Measurements from ENCODE around the gene SHKBP1. TPM values are rescaled to one million over a fixed set of nuclear protein-coding genes. Genes with fewer than 3 reads are reported as not detected.

The SHKBP1 gene
- total and polyA plus RNA-seq, 2 experiments from 2014 or later: 36.3 to 62.2 TPM

DNA sequence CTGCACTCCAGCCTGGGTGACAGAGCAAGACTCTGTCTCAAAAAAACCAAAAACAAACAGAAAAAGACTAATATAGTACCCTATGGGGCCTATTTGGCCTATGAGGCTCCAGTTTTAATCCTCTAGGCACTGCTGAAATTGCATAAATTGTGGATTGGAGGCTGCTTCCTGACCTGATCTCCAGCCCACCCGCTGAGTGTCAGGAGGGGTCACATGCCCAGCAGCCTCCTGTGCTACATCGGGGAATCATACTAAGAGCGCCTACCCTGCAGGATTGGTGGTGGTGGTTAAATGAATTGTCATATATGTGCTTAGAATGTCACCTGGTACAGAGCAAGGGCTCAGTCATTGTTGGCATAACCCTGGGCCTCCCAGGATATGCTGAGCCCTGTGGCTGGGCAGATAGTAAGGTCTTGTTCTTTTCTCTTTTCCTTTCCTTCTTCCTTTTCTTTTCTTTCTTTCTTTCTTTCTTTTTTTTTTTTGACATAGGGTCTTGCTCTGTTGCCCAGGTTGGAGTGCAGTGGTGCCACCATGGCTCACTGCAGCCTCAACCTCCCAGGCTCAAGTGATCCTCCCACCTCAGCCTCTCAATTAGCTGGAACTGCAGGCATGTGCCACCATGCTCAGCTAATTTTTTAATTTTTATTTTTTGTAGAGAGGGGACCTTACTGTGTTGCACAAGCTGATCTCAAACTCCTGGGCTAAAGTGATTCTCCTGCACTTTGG is 55.8 kb downstream of the SHKBP1 start:
- Histone ChIP-seq H3K9me3 (ENCODE audit: low read depth) (no peaks in the 10 kb centered on the region), H3K9me2 (ENCODE audit: insufficient read depth) (no peaks in the 10 kb centered on the region), H3K4me2 (ENCODE audit: unreplicated experiment) (no peak overlapping the region), H3F3A (ENCODE audit: insufficient read depth) (peaks cover 34% of the 10 kb centered on the region), H2AFZ (no peak overlapping the region), H3K9ac (no peak overlapping the region), H3K27me3 (replicated peaks; ENCODE audit: insufficient read depth) (no peaks in the 10 kb centered on the region), H3K36me3 (ENCODE audit: low read depth) (no peaks in the 10 kb centered on the region; the same call in 1 of the 2 replicates), H3K4me1 (ENCODE audit: insufficient read depth) (peaks cover 15% of the 10 kb centered on the region), H3K4me3 (no peak overlapping the region), H4K20me1 (ENCODE audit: insufficient read depth) (no peaks in the 10 kb centered on the region), H3K27ac (no peak overlapping the region), H3K79me2 (ENCODE audit: insufficient read depth) (no peaks in the 10 kb centered on the region)
- in situ Hi-C loops (cut with MboI): no loop called here
- no peak for DNase-seq
- WGBS, 2 experiments (ENCODE audit: low coverage in 1 of 2, low lambda C conversion rate in 2 of 2, missing lambda C conversion rate in 2 of 2): 91 to 100% methylated on average over 3 of the region's 3 CpGs
- TF ChIP-seq EZH2 (IDR thresholded peaks at IDR 0.05; ENCODE audit: insufficient read depth, poor library complexity, severe bottlenecking) (no peak), EZH2phosphoT487 (IDR thresholded peaks at IDR 0.05; ENCODE audit: insufficient read depth, low read depth) (no peak)

DNA sequence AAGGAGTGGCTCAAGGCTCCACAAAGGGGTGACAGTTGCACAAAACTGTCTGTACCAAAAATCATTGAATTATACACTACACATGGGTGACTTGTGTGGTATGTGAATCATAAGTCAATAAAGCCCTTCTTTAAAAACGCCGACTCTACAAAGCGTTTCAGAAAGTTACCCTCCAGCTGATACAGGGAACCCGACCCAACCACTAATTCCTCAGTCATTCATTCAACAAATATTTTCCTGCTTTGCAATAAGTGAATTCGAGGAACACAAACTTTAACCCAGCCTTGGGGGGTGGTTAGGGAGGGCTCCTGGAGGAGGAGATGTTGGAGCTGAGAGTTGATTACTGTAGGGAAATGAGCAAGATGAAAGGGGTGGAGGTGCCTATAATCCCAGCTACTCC is 56.5 kb downstream of the SHKBP1 start:
- H3K9me2 ChIP-seq (ENCODE audit: insufficient read depth): no peaks in the 10 kb centered on the region
- peaks cover 15% of the 10 kb centered on the region for H3K4me1 ChIP-seq (ENCODE audit: insufficient read depth)
- no peaks in the 10 kb centered on the region for H3K9me3 ChIP-seq (ENCODE audit: low read depth)
- in situ Hi-C loops (cut with MboI): no loop called here
- H3K79me2 ChIP-seq (ENCODE audit: insufficient read depth): no peaks in the 10 kb centered on the region
- H3K27ac ChIP-seq: no peak overlapping the region
- peak overlapping the region; percentile 13 for H3K4me2 ChIP-seq (ENCODE audit: unreplicated experiment)
- H4K20me1 ChIP-seq (ENCODE audit: insufficient read depth): no peaks in the 10 kb centered on the region
- no peak for TF ChIP-seq EZH2phosphoT487 (IDR thresholded peaks at IDR 0.05; ENCODE audit: insufficient read depth, low read depth)
- TF ChIP-seq EZH2 (IDR thresholded peaks at IDR 0.05; ENCODE audit: insufficient read depth, poor library complexity, severe bottlenecking): no peak
- DNase-seq: peak; percentile 55
- H3K9ac ChIP-seq: no peak overlapping the region
- peaks cover 34% of the 10 kb centered on the region for H3F3A ChIP-seq (ENCODE audit: insufficient read depth)
- 20 to 32% methylated on average over 5 of the region's 5 CpGs for WGBS, 2 experiments (ENCODE audit: low coverage in 1 of 2, low lambda C conversion rate in 2 of 2, missing lambda C conversion rate in 2 of 2)
- no peak overlapping the region for H2AFZ ChIP-seq
- H3K36me3 ChIP-seq (ENCODE audit: low read depth): no peaks in the 10 kb centered on the region; the same call in 1 of the 2 replicates
- H3K27me3 ChIP-seq (replicated peaks; ENCODE audit: insufficient read depth): no peaks in the 10 kb centered on the region
- no peak overlapping the region for H3K4me3 ChIP-seq

DNA sequence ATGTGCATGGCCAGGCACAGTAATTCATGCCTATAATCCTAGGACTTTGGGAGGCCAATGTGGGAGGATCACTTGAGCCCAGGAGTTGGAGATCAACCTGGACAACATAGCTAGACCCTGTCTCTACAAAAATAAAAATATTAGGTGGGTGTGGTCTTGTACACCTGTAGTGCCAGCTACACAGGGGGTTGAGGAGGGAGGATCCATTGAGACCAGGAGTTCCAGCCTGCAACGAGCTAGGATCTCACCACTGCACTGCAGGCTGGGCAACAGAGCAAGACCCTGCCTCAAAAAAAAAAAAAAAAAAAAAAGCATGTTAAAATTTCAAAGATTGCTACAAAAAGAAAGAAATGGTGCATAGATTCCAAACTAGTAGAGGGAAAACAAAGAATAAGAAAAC is 61.7 kb downstream of the SHKBP1 start:
- no peak for DNase-seq
- 68 to 75% methylated on average over 1 of the region's 1 CpG for WGBS, 2 experiments (ENCODE audit: low coverage in 1 of 2, low lambda C conversion rate in 2 of 2, missing lambda C conversion rate in 2 of 2)
- TF ChIP-seq EZH2phosphoT487 (IDR thresholded peaks at IDR 0.05; ENCODE audit: insufficient read depth, low read depth) (no peak), EZH2 (IDR thresholded peaks at IDR 0.05; ENCODE audit: insufficient read depth, poor library complexity, severe bottlenecking) (no peak)
- Histone ChIP-seq H4K20me1 (ENCODE audit: insufficient read depth) (no peaks in the 10 kb centered on the region), H3K9me3 (ENCODE audit: low read depth) (no peaks in the 10 kb centered on the region), H3F3A (ENCODE audit: insufficient read depth) (peaks cover 11% of the 10 kb centered on the region), H3K27me3 (replicated peaks; ENCODE audit: insufficient read depth) (no peaks in the 10 kb centered on the region), H3K4me3 (no peak overlapping the region), H3K36me3 (ENCODE audit: low read depth) (no peaks in the 10 kb centered on the region), H2AFZ (no peak overlapping the region), H3K9ac (no peak overlapping the region), H3K27ac (no peak overlapping the region), H3K9me2 (ENCODE audit: insufficient read depth) (no peaks in the 10 kb centered on the region), H3K4me1 (ENCODE audit: insufficient read depth) (peaks cover 9% of the 10 kb centered on the region), H3K4me2 (ENCODE audit: unreplicated experiment) (no peak overlapping the region), H3K79me2 (ENCODE audit: insufficient read depth) (no peaks in the 10 kb centered on the region)
- in situ Hi-C loops (cut with MboI): no loop called here

GRCh38 chr19:40639638-40639982 is 62.9 kb downstream of the SHKBP1 start:
- no peak for DNase-seq
- H3K9ac ChIP-seq: no peak overlapping the region
- 60 to 71% methylated on average over 5 to 6 of the region's 6 CpGs for WGBS, 2 experiments (ENCODE audit: low coverage in 1 of 2, low lambda C conversion rate in 2 of 2, missing lambda C conversion rate in 2 of 2)
- 0 out of 2 replicates have a peak, but pooled peaks cover 4% of the 10 kb centered on the region for H3F3A ChIP-seq (ENCODE audit: insufficient read depth)
- no peaks in the 10 kb centered on the region for H4K20me1 ChIP-seq (ENCODE audit: insufficient read depth)
- H2AFZ ChIP-seq: no peak overlapping the region
- H3K4me3 ChIP-seq: no peak overlapping the region
- TF ChIP-seq EZH2phosphoT487 (IDR thresholded peaks at IDR 0.05; ENCODE audit: insufficient read depth, low read depth) (no peak), EZH2 (IDR thresholded peaks at IDR 0.05; ENCODE audit: insufficient read depth, poor library complexity, severe bottlenecking) (no peak)
- H3K79me2 ChIP-seq (ENCODE audit: insufficient read depth): no peaks in the 10 kb centered on the region
- in situ Hi-C loops (cut with MboI): no loop called here
- no peak overlapping the region for H3K27ac ChIP-seq
- H3K36me3 ChIP-seq (ENCODE audit: low read depth): no peaks in the 10 kb centered on the region
- H3K27me3 ChIP-seq (replicated peaks; ENCODE audit: insufficient read depth): no peaks in the 10 kb centered on the region
- H3K9me2 ChIP-seq (ENCODE audit: insufficient read depth): no peaks in the 10 kb centered on the region
- no peaks in the 10 kb centered on the region for H3K9me3 ChIP-seq (ENCODE audit: low read depth)
- no peaks in the 10 kb centered on the region for H3K4me1 ChIP-seq (ENCODE audit: insufficient read depth)
- H3K4me2 ChIP-seq (ENCODE audit: unreplicated experiment): no peak overlapping the region

Data from GM23248 (cell line).